Stimulated activated CD4-positive, alpha-beta T cell treated with anti-CD3 and anti-CD28 coated beads, Interleukin-1b, Interleukin-23, amount 100 ng/mL, for 24 hours (primary cell): ENCODE data around the gene GPBP1.
"Not testable (repeated sequence)": the region's sequence is repeated elsewhere in the genome, so short reads cannot be mapped to it uniquely, and the experiment has no call there.

ENCODE experiments used
- DNase-seq, 4 experiments: peaks; one replicate each; pipeline ENCODE4 v3.0.0-alpha.2; 2020; ENCODE audit warnings: low read depth in 4 of 4, low spot score in 1 of 4

Gene GPBP1

GRCh38 chr5:57276353-57276752 is 102.5 kb downstream of the GPBP1 start:
- DNase-seq, result no peak

GRCh38 chr5:57277085-57277484 is 103.2 kb downstream of the GPBP1 start:
- DNase-seq, result no peak

- DNase-seq, result no peak
These were observed 107.0 kb downstream of the GPBP1 start for GRCh38 chr5:57280853-57281252.

GRCh38 chr5:57285084-57285483 is 111.2 kb downstream of the GPBP1 start:
- not testable (repeated sequence) for DNase-seq

- DNase-seq, result no peak
These were observed 118.0 kb downstream of the GPBP1 start for GRCh38 chr5:57291894-57292293.

- no peak for DNase-seq
These were observed 118.5 kb downstream of the GPBP1 start for GRCh38 chr5:57292336-57292735.

GRCh38 chr5:57298295-57298984 is 124.6 kb downstream of the GPBP1 start:
- DNase-seq, result peak; percentile 73 to 89 (median 81)

- DNase-seq, result peak; percentile 9 to 45 (median 23)
These were observed 125.2 kb downstream of the GPBP1 start for GRCh38 chr5:57298985-57299491.

- no peak for DNase-seq
These were observed 126.1 kb downstream of the GPBP1 start for GRCh38 chr5:57299986-57300385.

GRCh38 chr5:57302164-57302563 is 128.3 kb downstream of the GPBP1 start:
- peak in 2 of 4 experiments; percentile 14 to 45 for DNase-seq

GRCh38 chr5:57302643-57303042 is 128.8 kb downstream of the GPBP1 start:
- no peak for DNase-seq

- no peak for DNase-seq
These were observed 130.1 kb downstream of the GPBP1 start for GRCh38 chr5:57303985-57304384.

- no peak for DNase-seq
These were observed 131.1 kb downstream of the GPBP1 start for GRCh38 chr5:57304931-57305330.

GRCh38 chr5:57306359-57306758 is 132.5 kb downstream of the GPBP1 start:
- no peak for DNase-seq

GRCh38 chr5:57307516-57307915 is 133.7 kb downstream of the GPBP1 start:
- no peak for DNase-seq

- DNase-seq, result not testable (repeated sequence)
These were observed 135.2 kb downstream of the GPBP1 start for GRCh38 chr5:57309022-57309421.

GRCh38 chr5:57311251-57311650 is 137.4 kb downstream of the GPBP1 start:
- DNase-seq, result no peak

- DNase-seq, result no peak
These were observed 138.3 kb downstream of the GPBP1 start for GRCh38 chr5:57311921-57312735.

- DNase-seq, result no peak
These were observed 139.9 kb downstream of the GPBP1 start for GRCh38 chr5:57313716-57314115.
